GM23338 (cell line): ENCODE data around the gene IL13. TPM values are rescaled to one million over a fixed set of nuclear protein-coding genes. Genes with fewer than 3 reads are reported as not detected.

Experiments used
- ATAC-seq: fragments of 200-7000 bp; cut with Tn5 transposase; 3 replicates; pipeline ENCODE4 v1.9.1; 2020
- DNase-seq: peaks from one replicate; pipeline ENCODE4 v3.0.0-alpha.2; 2015; ENCODE audit warnings: low spot score
- H2AFZ ChIP-seq: fragments of 200-600 bp; sonication (generic); 2 replicates; pipeline ENCODE4 v1.8.0; 2016; ENCODE audit warnings: antibody characterized with exemption, mild to moderate bottlenecking, moderate library complexity
- H3F3A ChIP-seq: fragments of 200-600 bp; sonication (generic); replicated peaks from 2 replicates; pipeline ENCODE4 v1.8.0; 2017; ENCODE audit warnings: antibody characterized with exemption, mixed run types, low read depth
- H3K27ac ChIP-seq: fragments of 200-600 bp; sonication (generic); 2 replicates; pipeline ENCODE4 v1.6.1; 2016; ENCODE audit warnings: low read depth
- H3K27me3 ChIP-seq: fragments of 200-600 bp; sonication (generic); 2 replicates; pipeline ENCODE4 v1.8.0; 2016; ENCODE audit warnings: mild to moderate bottlenecking, mixed run types, moderate library complexity; ENCODE audit not compliant: insufficient read depth
- H3K36me3 ChIP-seq: fragments of 200-600 bp; sonication (generic); 2 replicates; pipeline ENCODE4 v1.8.0; 2016; ENCODE audit warnings: mild to moderate bottlenecking; ENCODE audit not compliant: insufficient read depth
- H3K4me1 ChIP-seq: fragments of 200-600 bp; sonication (generic); 2 replicates; pipeline ENCODE4 v1.8.0; 2016; ENCODE audit warnings: mild to moderate bottlenecking, moderate library complexity; ENCODE audit not compliant: insufficient read depth
- H3K4me2 ChIP-seq: fragments of 200-600 bp; sonication (generic); 2 replicates; pipeline ENCODE4 v1.7.1; 2017; ENCODE audit warnings: mixed run types
- H3K4me3 ChIP-seq: fragments of 200-600 bp; sonication (generic); 2 replicates; pipeline ENCODE4 v1.6.1; 2016; ENCODE audit warnings: mixed run types
- H3K79me2 ChIP-seq: fragments of 200-600 bp; sonication (generic); replicated peaks from 2 replicates; pipeline ENCODE4 v1.8.0; 2017; ENCODE audit warnings: mild to moderate bottlenecking; ENCODE audit not compliant: insufficient read depth
- H3K9me2 ChIP-seq: fragments of 200-600 bp; sonication (generic); 2 replicates; pipeline ENCODE4 v1.8.0; 2017; ENCODE audit not compliant: insufficient read depth
- H4K20me1 ChIP-seq: fragments of 200-600 bp; sonication (generic); replicated peaks from 2 replicates; pipeline ENCODE4 v1.8.0; 2017; ENCODE audit warnings: mild to moderate bottlenecking; ENCODE audit not compliant: insufficient read depth
- H3K27ac Mint-ChIP-seq: 2 replicates; pipeline ENCODE4 v1.8.0; 2020; ENCODE audit warnings: inconsistent platforms, mild to moderate bottlenecking, moderate library complexity, mixed read lengths
- H3K27me3 Mint-ChIP-seq: 3 replicates; pipeline ENCODE4 v1.8.0; 2022; ENCODE audit warnings: low read depth, mild to moderate bottlenecking, moderate library complexity, mixed read lengths, inconsistent platforms; ENCODE audit not compliant: insufficient read depth, poor library complexity
- H3K36me3 Mint-ChIP-seq: 3 replicates; pipeline ENCODE4 v1.8.0; 2021; ENCODE audit warnings: low read depth, mild to moderate bottlenecking, inconsistent platforms, moderate library complexity, mixed read lengths
- H3K4me1 Mint-ChIP-seq: 3 replicates; pipeline ENCODE4 v1.8.0; 2020; ENCODE audit warnings: mild to moderate bottlenecking, inconsistent platforms, mixed read lengths
- H3K4me3 Mint-ChIP-seq: 3 replicates; pipeline ENCODE4 v1.8.0; 2021; ENCODE audit warnings: moderate library complexity, mild to moderate bottlenecking, inconsistent platforms, mixed read lengths
- H3K9me3 Mint-ChIP-seq: 3 replicates; pipeline ENCODE4 v1.8.0; 2020; ENCODE audit warnings: moderate library complexity, mild to moderate bottlenecking, inconsistent platforms, mixed read lengths
- CREB1 ChIP-seq: fragments of 250-450 bp; sonication (Bioruptor Pico); IDR thresholded peaks from 2 replicates; pipeline ENCODE4 v1.5.0; 2020; ENCODE audit warnings: low read depth, mild to moderate bottlenecking, moderate library complexity
- CTCF ChIP-seq, 2 experiments: fragments of 200-600 bp in 1 of 2; sonication (generic) in 1 of 2; conservative IDR thresholded peaks; 2 replicates each; pipeline versions ENCODE4 v1.5.1 to v1.6.1; 2016 to 2017; ENCODE audit warnings: antibody characterized with exemption in 2 of 2, low read depth in 2 of 2, mild to moderate bottlenecking in 2 of 2, moderate library complexity in 1 of 2
- EZH2 ChIP-seq: fragments of 200-600 bp; sonication (generic); IDR thresholded peaks from one replicate; pipeline ENCODE4 v1.8.0; 2017; ENCODE audit warnings: antibody characterized with exemption, mild to moderate bottlenecking, low read depth; ENCODE audit not compliant: unreplicated experiment
- NANOG ChIP-seq: IDR thresholded peaks from 2 replicates; pipeline ENCODE4 v1.6.1; 2016; ENCODE audit warnings: antibody characterized with exemption, borderline replicate concordance
- POLR2AphosphoS5 ChIP-seq: IDR thresholded peaks from 2 replicates; pipeline ENCODE4 v1.6.1; 2016; ENCODE audit warnings: antibody characterized with exemption, low read depth
- REST ChIP-seq: IDR thresholded peaks from one replicate; pipeline ENCODE4 v1.6.1; 2018; ENCODE audit warnings: antibody characterized with exemption; ENCODE audit not compliant: unreplicated experiment
- STAT1 ChIP-seq: IDR thresholded peaks from one replicate; pipeline ENCODE4 v1.6.1; 2016; ENCODE audit warnings: antibody characterized with exemption; ENCODE audit not compliant: unreplicated experiment
- ZNF114 ChIP-seq: fragments of 250-450 bp; sonication (Bioruptor Pico); IDR thresholded peaks from 2 replicates; pipeline ENCODE4 v1.5.0; 2020; ENCODE audit warnings: mild to moderate bottlenecking, moderate library complexity
- ZNF331 ChIP-seq: fragments of 250-450 bp; sonication (Bioruptor Pico); IDR thresholded peaks from 2 replicates; pipeline ENCODE4 v1.5.0; 2020; ENCODE audit warnings: low read depth, mild to moderate bottlenecking, moderate library complexity
- ZNF462 ChIP-seq: fragments of 250-450 bp; sonication (Bioruptor Pico); IDR thresholded peaks from 2 replicates; pipeline ENCODE4 v1.5.0; 2020; ENCODE audit warnings: mild to moderate bottlenecking, moderate library complexity
- polyA plus RNA-seq: library from polyadenylated mRNA; unstranded; fragments of >200 nt; fragmentation: Nextera tagmentation; extraction: Ambion mirVana; gene quantifications from 2 replicates; pipeline ENCODE4 v1.2.1, GENCODE V29; 2016
- total RNA-seq: library from RNA; depleted of rRNA; stranded (reverse); fragments of >200 nt; shearing (Covaris generic); gene quantifications from 2 replicates; pipeline ENCODE4 v1.2.3, GENCODE V29; 2014

Gene IL13
- total and polyA plus RNA-seq, 2 experiments from 2014 or later, result not detected

GRCh38 chr5:132666310-132667123, 8.5 kb downstream of the IL13 start:
- no peaks in the 10 kb centered on the region for H3F3A ChIP-seq
- peaks cover 2% of the 10 kb centered on the region; the same call in 1 of the 2 replicates for H3K9me2 ChIP-seq
- no peaks in the 10 kb centered on the region for H3K79me2 ChIP-seq
- 0 out of 2 replicates have a peak overlapping the region, but pooled peaks have one; percentile 14 for H2AFZ ChIP-seq
- H3K4me3 ChIP-seq, result no peak overlapping the region
- Mint-ChIP-seq H3K36me3 (no peaks in the 10 kb centered on the region; the same call in 2 of the 3 replicates), H3K27me3 (peaks cover 20% of the 10 kb centered on the region), H3K4me3 (no peak overlapping the region), H3K4me1 (peaks cover 17% of the 10 kb centered on the region), H3K27ac (no peak overlapping the region), H3K9me3 (no peaks in the 10 kb centered on the region; the same call in 2 of the 3 replicates)
- H4K20me1 ChIP-seq, result no peaks in the 10 kb centered on the region
- H3K4me1 ChIP-seq, result no peaks in the 10 kb centered on the region
- no peaks in the 10 kb centered on the region for H3K27me3 ChIP-seq
- H3K27ac ChIP-seq, result no peak overlapping the region
- H3K4me2 ChIP-seq, result no peak overlapping the region
- DNase-seq (no peak), ATAC-seq (no peak)
- no peak for TF ChIP-seq ZNF462 (CRISPR knock-in tag)
- no peak for TF ChIP-seq EZH2
- TF ChIP-seq CREB1 (CRISPR knock-in tag), result no peak
- no peak for TF ChIP-seq POLR2AphosphoS5
- TF ChIP-seq STAT1, result no peak
- TF ChIP-seq CTCF (conservative IDR thresholded peaks at IDR 0.05; ENCODE audit: low read depth in 2 of 2), result no peak
- no peak for TF ChIP-seq ZNF331 (CRISPR knock-in tag)
- TF ChIP-seq NANOG, result no peak
- TF ChIP-seq ZNF114 (CRISPR knock-in tag), result no peak
- no peak for TF ChIP-seq REST
- H3K36me3 ChIP-seq, result no peaks in the 10 kb centered on the region
